ENCODE results near the gene PIPOX.

DNA sequence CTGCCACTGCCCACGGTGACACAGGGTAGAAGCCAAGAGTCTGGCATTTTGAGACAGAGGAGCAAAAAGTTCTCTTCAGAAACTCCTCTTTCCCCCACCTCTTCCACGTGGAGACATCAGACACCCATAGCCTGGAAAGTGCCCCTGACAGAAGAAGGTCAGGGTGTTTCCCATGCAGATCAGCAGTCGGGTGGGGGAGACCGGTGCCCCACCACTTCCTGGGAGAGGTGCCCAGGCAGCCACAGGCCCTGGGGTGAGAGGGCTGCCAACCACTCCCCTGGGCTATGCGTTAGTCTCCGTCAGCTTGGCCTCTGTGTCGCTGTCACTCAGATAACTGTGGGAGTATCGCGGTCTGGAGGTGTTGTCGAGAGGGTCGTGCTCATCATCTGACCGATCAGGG is 31.5 kb downstream of the PIPOX start:
- no peak for TF ChIP-seq POLR2A (IDR thresholded peaks at IDR 0.05; ENCODE audit: low read length)
- no peak for TF ChIP-seq GATA1 (IDR thresholded peaks at IDR 0.05; ENCODE audit: low read depth, low read length)
